GM18520 (cell line): Measurements from ENCODE around the gene ACTRT1.

Experiments used
- ATAC-seq: cut with Tn5 transposase; IDR thresholded peaks from one replicate; pipeline ENCODE4 v1.9.1; 2021; ENCODE audit not compliant: unreplicated experiment

The ACTRT1 gene

DNA sequence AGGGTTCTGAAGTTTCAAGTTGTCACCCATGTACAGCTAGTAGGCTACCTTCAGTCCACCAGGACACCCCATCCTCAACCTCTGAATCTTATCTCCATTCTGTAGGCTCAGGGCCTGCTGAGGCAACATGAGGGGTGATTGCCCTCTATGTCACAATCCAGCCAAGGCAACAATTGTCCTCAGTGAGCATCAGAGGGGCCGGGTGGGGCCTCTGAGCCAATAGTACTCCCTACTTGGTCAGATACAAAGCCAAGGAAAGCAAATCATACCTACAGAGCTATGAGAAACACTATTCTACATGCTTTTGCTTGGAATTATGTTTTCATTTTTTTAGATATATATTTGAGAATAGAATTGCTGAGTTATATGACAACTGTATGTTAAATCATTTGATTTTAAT lies at the start of gene ACTRT1:
ACTRT1 (minus strand) TSS at position 101 of the 400 bp plus-strand sequence. CDS start 197 bp downstream, outside the sequence.
- ATAC-seq = no peak

DNA sequence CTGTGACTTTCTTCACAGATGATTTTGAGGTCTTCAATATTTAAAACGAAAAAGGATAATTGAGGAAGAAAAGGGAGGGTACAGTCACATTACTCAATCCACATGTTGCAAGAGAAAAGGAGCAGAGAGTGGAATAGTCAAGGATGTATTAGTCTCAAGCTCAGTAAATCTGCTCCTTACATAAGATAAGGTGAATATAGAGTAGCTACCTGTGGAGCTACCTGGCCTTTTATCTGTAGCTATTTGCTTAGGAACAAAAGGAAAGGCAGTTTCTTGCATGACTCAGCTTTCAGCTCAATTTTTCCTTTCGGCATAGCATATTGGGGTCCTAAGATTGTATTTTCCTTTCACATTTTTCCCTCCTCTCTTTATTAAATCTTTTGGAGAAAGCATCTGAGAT lies 26.3 kb upstream of the ACTRT1 start:
- ATAC-seq = no peak

DNA sequence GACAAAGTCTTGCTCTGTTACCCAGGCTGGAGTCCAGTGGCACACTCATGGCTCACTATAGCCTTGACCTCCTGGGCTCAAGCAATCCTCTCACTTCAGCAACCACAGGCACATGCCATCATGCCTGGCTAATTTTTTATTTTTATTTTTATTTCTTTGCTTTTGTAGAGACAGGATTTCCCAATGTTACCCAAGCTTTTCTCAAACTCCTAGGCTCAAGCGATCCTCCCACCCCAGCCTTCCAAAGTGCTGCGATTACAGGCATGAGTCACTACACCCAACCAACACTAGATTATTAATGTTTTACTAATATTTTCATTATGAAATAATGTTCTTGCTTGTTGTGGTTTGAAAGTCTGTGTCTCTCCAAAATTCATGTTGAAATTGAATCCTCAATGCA lies 5.2 kb upstream of the ACTRT1 start:
- ATAC-seq = no peak

DNA sequence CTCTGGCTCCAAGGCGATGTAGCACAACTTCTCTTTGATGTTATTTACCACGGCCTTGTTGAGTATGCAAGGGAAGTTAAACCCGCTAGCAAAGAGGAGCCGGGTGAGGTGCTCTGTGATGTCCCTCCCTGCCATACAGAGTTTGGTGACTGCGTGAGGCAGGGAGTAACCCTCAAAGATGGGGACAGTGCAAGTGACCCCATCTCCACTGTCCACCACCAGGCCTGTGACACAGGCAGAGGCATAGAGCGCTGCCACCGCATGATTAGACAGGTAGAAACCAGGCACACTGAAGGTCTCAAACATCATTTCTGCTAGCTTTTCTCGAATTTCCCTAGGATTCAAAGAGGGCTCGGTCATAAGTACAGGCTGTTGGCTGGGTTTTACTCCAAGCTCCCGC lies 677 bp downstream of the ACTRT1 start:
- no peak for ATAC-seq

DNA sequence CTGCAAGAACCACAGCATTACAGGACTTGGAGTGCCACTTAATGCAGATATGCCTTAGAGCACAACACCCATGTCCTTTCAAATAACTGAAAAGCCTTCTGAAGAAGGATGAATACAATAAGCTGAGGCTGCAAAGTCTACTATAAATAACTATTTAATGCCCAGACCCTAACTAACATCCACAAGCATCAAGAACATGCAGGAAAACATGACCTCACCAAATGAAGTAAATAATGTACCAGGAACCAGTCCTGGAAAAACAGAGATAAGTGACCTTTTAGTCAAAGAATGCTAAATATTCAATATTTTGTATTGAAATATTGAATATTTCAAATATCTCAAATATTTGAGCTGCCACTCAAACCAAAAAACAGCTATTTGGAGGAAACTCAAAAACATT lies 16.9 kb downstream of the ACTRT1 start:
- no peak for ATAC-seq

DNA sequence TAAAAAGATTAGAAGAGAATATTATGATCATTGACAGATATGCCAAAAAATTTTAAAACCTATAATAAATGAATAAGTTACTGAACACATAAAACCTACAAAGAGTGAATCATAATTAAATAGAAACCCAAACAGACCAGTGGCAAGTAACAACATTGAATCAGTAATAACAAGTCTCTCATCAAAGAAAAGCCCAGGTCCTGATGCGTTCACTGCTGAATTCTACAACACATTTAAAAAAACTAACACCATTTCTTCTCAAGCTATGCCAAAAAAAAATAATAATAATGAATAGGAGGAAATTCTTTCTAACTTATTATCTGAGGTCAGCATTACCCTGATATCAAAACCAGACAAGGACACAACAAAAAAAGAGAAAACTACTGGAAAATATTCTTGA lies 30.6 kb downstream of the ACTRT1 start:
- no peak for ATAC-seq

DNA sequence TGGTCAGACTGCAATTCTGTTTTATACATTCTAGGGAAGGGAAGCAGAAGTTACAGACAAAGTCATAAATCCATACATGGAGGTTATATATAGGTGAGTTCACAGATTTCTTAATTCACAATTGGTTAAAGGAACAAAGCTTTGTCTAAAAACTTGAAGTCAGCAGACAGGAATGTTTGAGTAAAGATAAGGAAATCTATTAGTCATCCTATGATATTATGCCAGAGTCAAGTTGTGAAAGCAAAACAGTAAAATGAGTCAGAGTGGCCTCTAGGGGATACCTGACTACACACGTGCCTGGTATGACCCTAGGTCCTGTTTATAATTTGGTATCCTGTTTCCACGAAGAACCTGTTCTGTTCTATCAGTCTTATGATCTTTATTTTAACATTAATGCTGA lies 31.5 kb downstream of the ACTRT1 start:
- ATAC-seq = no peak

DNA sequence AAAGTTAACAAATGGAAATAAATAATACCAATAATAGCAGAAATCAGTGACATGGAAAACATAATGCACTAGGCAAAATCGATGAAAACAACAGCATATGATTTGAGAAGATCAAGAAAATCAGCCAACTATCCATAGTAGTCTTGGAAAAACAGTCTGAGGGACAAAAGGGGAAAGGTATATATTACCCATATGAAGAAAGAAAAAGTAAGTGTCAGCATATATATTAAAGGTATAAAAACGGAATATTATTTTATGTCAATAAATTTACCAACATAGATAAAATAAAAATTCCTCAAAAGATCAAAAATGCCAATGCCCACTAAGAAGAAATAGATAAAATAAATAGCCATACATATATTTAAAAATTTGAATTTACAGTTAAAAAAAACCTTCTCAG lies 33.0 kb downstream of the ACTRT1 start:
- ATAC-seq = no peak

DNA sequence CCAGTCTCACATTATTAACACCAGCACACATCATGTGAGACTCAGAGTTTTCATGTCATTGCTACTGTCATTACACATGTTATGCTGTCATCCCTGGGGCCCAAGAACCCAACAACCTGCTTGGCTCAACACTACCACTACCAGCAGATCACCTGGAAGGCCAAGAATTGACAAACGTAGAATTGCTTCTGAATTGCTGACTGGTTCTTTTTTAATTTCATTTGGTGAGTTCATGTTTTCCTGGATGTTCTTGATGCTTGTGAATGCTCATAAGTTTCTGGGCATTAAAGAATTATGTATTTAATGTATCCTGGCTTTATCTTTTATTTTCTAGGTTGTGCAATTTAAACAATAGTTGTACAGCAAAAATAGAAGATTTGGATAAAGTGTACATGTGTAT lies 40.2 kb downstream of the ACTRT1 start:
- ATAC-seq = no peak

DNA sequence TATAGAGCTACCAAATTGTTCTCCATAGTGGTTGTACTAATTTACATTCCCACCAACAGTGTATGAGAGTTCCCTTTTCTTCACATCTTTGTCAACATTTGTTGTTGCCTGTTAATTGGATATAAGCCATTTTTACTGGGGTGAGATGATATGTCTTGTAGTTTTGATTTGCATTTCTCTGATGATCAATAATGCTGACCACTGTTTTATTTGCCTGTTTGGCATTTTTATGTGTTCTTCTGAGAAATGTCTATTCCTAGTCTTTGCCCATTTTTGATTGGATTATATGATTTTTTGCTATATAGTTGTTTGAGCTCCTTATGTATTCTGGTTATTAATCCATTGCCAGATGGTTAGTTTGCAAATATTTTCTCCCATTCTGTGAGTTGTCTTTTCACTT lies 44.3 kb downstream of the ACTRT1 start:
- no peak for ATAC-seq
